NT2/D1 (cell line): Measurements from ENCODE around the gene FAM53A.

Experiments
- SUZ12 ChIP-seq: IDR thresholded peaks from 2 replicates; pipeline ENCODE4 v1.6.1; 2011; ENCODE audit not compliant: insufficient read length, insufficient read depth; ENCODE audit errors: extremely low read depth
- YY1 ChIP-seq: IDR thresholded peaks from 2 replicates; pipeline ENCODE4 v1.6.1; 2011; ENCODE audit not compliant: insufficient read length, insufficient read depth

DNA sequence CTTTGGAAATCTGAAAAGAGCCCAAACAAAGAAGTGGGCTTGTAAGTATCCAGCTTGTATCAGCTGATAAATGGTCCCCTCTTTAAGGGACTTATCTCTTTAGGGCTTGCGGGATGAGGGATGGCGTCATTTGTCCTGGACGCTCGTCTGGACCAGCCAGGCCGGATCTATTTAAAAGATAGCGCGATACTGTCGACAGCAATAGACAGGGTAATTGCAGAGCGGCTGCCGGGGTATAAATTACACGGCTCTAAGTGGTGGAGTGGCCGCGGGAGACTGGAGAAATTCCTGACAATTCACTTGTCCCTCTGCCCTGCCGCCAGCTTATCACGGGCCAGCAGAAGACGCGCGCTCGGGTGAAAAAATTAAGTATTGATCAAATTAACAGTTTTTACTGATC lies 90.7 kb downstream of the FAM53A start:
- no peak for TF ChIP-seq SUZ12
- no peak for TF ChIP-seq YY1
